HG03196 (cell line): ENCODE data around the gene UBD.

ENCODE experiments used
- ATAC-seq: cut with Tn5 transposase; IDR thresholded peaks from one replicate; pipeline ENCODE4 v1.9.1; 2021; ENCODE audit not compliant: unreplicated experiment

UBD gene

DNA sequence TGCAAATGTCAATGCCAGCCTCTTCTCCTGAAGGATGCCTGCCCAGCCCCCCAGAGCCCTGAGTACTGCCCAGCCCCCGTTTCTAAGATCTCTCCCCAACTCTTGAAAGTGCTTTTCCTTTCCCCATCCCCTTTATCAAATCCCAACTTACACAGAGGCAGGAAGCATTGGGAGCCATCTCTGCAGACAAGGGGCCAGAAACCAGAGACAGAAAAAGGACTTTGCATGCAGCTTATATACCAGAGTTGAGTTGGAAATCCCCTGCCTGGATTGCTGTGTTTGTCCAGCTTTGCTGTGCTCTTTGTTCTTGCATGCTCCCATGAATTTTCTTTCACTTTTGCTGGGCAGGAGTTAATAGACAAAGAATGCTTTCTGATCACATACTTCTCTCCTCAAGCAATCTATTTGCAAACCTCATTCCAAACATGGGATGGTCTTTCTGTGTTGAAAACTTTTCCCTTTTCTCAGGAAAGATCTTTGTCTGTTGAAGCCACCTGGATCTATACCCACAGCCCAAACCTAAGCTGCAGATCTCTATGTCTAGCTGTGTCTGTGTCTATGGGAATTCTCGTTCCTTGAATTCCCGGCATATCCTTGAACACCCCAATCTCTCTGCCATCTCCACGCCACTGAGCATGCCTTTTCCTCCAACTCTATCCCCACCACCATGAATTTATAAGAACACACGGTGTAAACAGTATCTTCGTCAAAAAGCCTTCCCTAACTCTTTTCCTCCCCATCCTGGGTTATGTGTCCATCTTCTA is at the start of gene UBD:
UBD (minus strand) TSS at position 209 of the 764 bp plus-strand sequence; CDS start at position 178, 31 bp downstream.
- no peak for ATAC-seq

DNA sequence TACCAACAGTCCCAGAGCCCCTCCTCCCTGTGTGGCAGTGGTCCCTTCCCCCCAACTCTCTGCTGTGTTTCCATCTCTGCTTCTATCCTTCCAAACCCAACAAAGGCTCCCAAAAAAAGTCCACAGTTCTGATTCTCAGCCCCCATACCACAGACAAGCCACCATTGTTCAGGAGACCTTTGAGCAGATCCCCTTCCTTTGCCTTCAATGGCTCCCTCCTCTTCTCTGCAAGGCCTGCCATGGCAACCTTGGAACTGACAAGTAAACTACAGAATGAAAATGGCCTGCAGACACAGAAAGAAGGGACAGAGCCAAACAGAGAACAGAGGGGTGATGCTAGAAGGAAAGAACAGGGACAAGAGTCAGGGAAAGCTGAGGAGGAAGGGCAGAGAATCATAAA is 48.6 kb upstream of the UBD start:
- no peak for ATAC-seq

DNA sequence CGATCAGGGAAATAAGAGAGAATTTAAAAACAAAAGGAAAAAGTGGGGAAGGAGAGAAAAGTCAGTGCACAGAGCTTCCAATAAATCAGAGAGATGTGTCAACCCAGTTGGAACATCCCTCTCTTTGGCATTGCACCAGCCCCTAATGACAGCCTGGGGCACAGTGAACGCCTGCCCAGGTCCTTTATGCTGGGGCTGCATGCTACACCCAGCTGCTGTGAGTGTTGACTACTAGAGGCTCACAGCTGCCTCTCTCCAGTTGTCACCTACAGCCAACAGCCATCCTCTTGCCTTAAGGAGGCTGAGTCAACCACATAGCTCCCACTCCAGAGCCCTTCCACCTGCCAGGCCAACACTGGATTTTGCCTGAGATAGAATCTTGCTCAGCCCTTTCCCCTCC is 44.4 kb upstream of the UBD start:
- ATAC-seq = no peak

DNA sequence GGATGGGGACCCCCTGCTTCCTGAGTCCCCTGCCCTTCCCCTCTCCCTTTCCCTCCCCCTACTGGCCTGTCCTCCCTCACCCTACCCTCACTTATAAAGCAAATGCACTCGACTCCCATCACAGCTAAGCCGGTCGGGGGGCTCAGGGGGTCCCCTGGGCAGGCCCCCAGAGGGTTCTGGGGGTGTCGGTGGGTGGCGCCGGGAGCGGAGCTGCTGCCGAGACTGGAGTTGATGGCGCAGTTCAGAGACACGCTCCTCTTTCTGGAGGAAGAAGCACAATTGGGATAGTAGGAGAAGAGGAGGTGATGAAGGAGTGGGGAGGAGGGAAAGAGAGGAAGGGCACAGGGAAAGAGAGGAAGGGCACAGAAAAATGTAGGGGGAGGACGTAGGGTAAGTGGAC is 43.9 kb upstream of the UBD start:
- no peak for ATAC-seq

DNA sequence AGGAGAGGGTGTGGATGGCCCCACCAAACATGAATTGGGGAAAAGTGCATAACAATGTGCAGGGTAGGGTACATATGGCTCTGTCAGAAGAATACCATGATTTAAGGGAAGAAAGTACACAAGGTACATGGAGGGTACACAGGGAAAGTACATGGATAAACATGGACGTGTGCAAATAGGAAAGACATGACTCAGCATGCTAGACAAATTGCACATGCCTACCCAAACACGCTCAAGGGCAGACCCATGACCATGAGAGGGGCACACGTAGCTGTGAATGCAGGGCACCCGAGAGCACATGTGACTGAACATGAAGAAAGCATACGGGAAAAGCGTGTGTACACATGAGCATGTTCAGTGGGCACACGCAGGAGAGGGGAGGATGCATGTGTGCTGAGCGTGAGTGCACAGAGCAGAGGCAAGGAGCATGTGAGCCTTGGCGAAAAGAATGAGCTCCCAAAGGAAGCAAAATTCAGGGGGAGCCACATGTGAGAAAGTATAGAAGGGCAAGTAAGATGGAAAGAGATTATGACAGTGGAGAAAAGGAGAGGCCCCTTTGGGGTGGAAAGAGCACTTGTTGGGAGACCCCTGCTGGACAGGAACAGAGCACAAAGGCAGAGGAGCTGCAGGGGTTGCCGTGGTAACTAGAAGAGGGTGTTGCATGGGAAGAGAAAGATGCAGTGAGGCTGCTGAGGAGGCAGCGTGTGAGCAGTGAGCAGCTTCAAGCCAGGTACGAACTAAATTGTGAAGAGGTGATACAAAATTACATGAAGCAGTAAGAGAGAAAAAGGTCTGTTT is 43.2 kb upstream of the UBD start:
- ATAC-seq = no peak

DNA sequence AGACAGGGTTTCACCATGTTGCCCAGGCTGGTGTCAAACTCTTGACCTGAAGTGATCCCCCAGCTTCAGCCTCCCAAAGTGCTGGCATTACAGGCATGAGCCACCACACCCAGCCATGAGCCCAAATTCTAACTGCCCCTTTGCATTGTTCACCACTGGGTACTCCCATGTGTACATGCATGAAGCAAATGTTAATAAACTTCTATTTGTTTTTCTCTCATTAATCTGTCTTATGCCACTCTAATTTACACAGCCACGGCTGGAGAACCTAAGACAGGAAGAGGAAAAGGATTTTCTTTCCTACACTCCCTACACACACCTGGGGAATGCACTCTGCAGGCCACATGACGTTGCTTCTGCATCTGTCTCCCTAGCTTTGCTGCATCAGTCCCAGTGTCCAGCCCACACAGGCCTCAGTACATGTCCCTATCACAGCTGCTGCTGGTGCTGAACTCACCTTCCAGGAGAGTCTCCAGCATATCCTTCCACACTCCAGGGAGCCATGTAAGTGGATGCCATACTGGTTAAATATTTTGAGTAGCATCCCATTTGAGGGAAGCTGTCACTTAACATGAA is 38.7 kb upstream of the UBD start:
- no peak for ATAC-seq

DNA sequence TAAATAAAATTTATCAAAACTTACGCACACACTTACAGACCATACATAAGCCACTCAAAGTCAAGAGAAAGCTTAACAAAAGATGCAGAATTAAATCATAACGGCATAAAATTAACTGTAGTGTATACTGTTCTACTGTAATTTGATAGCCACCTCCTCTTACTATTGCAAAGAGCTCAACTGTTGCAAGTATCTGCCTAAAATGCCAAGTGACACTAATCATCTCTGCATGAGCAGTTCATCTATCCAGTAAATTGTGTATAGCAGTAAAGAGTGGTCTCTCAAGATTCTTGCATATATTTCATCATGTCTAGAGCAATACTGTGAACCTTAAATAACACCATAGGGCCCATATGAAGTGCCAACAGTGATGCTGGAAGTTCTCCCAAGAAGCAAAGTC is 37.7 kb upstream of the UBD start:
- no peak for ATAC-seq

DNA sequence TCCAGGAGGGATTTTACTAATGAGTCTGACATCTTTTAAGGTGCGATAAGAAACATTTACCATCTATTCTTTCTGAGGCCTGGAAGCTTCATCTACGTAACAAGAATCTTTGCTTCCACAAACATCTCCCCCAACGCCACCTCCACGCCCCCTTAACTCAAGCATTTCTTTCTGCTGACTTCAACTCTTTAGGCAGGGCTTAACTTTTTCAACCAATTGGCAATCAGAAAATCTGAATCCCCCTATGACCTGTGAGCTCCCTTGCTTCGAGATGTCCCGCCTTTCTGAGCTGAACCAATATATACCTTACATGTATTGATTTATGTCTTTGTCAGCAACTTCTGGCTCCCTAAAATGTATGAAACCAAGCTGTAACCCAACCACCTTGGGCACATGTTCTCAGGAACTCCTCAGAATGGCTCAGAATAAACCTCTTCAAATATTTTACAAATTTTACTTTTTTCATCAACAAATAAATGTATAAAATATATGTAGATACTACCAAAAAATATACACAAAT is 36.9 kb upstream of the UBD start:
- no peak for ATAC-seq

DNA sequence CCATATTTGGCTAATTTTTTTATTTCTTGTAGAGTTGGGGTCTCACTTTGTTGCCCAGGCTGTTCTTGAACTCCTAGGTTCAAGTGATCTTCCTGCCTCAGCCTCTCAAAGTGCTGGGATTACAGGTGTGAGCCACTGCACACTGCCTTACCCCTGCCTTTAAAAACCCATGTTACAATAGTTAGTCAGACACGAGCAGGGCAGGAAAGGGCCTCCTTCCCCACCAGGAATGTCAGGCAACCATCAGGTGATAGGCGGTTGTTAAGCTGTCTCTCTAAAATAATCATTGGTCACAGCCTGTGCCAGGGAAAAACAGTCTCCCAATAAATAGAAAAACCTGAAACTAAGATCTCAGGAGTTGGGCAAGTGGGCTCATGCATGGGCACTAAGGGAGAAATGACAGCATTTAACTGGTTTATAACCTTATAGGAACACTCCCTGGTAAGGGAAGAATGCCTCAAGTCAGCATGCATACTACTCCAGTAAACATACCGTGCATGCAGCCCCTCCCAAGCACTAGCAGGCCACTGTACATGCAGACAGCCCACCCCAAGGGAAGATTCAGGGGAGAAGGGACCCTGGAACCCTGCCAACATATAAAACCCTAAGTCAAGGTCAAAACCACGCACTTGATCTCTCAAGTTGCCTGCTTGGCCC is 33.8 kb upstream of the UBD start:
- ATAC-seq = no peak

DNA sequence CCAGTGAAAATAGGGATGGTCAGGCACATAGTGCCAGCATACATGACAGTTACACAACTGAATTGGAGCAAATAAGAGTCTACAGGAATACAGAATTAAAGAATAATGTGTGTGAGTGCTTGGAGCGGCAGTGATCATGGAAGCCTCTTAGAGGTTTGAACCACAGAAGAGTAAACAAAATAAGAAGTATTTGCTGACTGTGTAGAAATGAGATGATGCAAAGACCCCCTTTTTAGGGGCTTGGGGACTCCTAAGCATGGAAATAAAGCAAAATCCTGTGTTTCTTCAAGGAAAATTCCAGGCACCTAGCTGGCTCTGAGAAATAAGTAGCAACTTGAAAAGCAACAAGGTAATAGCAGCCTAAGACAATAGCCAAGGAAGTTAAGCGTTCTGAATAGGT is 32.1 kb upstream of the UBD start:
- no peak for ATAC-seq

DNA sequence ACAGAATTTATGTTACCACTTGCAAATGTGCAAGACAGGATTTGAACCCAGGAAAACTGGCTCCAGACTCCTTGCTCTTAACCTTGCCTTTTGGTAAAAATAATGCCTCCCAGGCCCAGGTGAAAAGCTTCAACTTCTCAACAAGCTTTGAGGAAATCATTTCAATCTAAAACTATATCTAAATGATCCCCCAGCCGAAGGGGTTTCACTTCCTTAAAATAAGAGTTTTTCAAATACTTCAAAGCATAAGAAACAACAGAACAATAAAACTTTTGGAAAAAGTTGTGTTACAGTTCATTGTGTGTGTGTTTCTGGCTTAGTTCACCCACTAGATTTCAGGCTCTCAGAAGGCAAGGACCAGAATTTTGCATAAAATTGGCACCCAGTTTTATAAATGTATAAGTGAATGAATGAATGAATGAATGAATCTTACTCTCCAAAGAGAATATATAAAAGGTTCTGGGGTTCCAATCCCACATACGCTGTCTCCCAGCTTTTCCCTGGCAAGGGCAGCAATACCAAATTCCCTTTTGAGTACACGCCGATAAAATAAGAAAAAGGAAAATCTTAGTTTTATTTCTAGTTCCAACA is 30.8 kb upstream of the UBD start:
- ATAC-seq = no peak

DNA sequence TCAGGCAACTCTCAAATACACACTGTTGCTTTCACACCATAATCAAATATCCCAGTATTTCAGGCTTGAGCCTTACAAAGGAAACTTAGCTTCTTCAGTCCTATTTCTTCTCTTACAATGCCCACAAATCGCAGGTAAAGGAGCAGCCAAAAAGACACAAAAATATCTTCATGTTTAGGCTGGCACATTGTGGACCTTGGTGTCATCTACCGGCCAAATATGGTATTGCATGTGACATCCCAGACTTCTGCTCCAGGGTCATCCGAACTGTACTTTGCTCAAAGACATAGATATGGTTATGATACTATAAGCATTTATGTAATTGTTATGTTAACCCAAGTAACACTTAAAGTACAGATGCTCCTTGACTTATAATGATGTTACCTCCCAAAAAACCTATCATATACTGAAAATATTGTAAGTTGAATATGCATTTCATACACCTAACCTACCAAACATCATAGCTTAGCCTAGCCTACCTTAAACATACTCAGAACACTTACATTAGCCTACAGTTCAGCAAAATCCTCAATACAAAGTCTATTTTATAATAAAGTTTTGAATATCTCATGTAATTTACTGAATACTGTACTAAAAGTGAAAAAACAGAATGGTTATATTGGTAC is 30.0 kb upstream of the UBD start:
- no peak for ATAC-seq

DNA sequence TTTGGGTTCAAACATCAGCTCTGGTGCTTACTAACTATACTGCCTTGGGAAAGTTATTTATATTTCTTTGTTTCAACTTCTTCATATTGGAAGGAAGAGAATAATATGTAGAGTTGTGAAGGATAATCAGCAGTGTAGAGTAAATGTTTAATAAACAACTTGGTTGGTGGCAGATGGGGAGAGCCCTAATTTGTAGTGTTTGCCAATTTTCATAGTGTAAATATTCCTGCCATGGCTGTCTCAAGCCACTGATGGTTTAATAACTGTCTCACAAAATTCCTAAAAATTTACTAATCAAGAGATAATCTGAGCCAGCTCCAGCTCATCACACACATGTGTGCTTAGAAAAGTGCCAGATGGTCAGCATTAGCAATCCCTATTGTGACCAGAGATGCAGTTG is 25.3 kb upstream of the UBD start, which contains the start of gene OR2H2:
OR2H2 (plus strand) TSS at position 301 of the 400 bp plus-strand sequence. CDS start 2,824 bp downstream, outside the sequence.
- ATAC-seq = no peak

DNA sequence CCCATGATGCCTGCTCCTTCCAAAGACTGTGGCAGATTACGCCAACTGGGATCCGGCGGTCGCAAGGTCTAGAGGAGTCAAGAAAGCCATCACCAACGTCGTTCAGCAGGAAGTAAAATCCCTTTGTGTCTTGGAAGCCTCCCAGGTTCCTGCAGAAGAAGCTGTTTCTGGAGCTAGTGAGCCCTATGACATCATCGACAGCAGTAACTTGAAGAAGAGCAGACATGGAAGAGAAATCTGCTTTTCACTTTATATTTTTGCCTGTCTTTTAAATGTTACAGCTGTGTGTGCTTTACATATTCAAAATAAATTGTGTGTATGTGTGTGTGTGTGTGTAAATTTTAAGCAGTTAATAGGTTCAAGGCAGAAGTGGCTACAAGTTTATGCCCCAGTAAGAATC is 18.0 kb upstream of the UBD start:
- ATAC-seq = no peak

DNA sequence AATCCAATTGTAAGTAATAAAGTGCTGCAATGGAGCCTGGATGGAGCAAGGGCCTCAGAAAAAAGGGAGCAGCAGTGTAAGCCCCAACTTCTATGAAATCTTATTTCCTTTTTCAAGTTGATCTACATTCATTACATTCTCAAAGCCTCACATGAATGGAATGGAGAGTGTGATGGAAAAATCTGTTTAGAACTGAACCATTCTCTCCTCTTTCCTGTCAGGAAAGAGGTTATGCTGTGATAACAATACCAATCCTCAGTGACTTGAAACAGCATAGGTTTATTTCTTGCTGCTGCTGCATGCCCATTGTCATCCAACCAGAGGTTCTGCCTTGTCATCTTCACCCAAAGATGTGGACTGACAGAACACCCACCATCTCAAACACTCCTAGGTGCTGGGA is 16.5 kb upstream of the UBD start:
- ATAC-seq = no peak

DNA sequence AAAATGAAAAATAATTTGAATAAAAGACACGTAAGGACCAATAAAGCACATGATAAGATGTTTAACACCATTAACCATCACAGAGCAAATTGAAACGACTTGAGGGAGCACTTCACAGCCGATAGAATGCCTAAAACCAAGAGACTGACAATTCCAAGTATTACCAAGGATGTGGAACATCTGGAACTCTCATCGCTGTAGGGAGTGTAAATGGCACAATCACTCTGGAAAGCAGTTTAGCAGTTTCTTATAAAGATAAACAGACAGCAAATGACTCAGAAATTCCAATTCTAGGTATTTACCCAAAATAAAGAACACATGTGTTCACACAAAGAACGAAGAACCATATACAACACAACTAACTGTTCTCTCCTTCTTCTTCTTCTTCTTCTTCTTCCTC is 8.5 kb upstream of the UBD start:
- ATAC-seq = no peak

DNA sequence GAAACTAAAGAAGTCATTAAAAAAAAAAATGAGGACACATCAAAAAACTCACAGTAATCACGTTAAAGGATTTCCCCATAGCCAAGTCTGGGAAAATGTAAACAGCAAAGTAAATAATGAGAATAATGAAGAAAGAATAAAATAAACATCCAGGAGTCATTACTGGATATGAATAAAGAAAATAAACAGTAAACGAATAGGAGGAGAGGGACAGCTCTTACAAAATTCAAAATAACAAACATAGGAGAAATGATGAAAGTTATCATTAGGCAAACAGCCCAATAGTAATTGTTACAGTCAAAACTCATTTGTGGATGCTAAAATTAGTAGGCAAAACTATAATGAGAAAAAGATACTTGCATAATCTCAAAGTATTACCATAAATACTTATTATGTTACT is 8.0 kb upstream of the UBD start:
- ATAC-seq = no peak

DNA sequence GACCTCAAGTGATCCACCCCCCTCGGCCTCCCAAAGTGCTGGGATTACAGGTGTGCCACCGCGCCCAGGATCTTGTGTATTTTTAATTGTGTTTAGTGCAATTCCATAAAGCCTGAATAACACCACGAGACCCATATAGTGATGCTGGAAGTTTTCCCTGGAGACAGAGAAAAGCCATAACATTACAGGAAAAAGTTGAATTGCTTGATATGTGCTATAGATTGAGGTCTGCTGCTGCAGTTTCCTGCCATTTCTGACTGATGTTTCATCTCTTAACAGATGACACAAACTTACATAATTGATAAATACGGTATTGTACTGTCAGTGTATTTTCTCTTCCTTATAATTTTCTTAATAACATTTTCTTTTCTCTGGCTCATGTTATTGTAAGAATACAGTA is 7.3 kb upstream of the UBD start:
- no peak for ATAC-seq

DNA sequence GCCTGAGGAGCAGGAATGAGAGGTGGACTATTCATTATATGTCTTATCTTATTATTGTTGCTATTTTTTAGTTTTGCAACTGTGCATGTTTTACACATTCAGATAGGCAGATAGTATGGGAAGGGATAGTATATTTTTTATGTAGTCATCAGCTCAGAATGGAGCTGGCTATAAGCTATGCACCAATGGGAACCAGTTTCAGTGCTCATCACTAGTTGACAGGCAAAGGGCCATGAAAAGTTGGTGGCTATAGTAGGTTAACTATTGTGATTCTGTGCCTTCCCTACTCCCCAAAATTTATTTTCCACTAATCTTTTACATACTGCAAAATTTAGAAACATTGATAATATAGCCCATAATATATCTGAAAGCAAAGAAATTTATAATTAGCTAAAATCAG is 5.3 kb upstream of the UBD start:
- no peak for ATAC-seq

DNA sequence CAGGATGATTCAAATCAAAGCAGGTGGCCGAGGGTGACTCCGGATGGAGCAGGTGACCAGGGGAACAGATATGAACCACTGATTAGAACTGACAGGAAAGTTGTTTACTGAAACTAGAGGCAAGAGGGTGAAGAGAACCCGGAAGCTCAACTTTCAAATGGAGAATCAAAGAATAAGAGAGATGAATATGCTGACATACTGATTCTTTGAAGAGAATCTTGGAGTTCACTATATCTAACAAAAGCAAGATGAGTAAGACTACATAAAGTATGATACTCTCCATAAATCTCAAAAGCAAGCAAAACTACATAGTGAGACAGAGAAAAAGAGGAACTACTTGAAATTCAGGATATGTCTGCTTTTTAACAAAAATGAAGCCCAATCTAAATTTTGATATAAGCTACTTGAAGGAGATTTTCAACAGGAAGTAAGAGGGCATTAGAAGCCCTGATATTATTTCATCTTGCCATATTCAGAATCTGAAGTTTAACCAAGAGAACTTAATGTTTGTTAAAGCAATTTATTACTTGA is 4.0 kb upstream of the UBD start:
- ATAC-seq = no peak
